Left ventricle myocardium inferior (tissue), 1 donor: ENCODE results near the gene PRC1. TPM values are rescaled to one million over a fixed set of nuclear protein-coding genes. Genes with fewer than 3 reads are reported as not detected.
A peak's percentile ranks its signal among the peaks of the same experiment; 100 is the strongest.
"Not testable (repeated sequence)": the region's sequence is repeated elsewhere in the genome, so short reads cannot be mapped to it uniquely, and the experiment has no call there.

Source experiments
- DNase-seq: peaks from one replicate; pipeline ENCODE4 v3.0.0-alpha.2; 2020
- H3K27ac ChIP-seq: fragments of 200-600 bp; replicated peaks from 2 replicates; pipeline ENCODE4 v1.8.0; 2021
- H3K27me3 ChIP-seq: fragments of 200-600 bp; 2 replicates; pipeline ENCODE4 v1.8.0; 2021; ENCODE audit warnings: low read depth
- H3K36me3 ChIP-seq: fragments of 200-600 bp; 2 replicates; pipeline ENCODE4 v1.8.0; 2021
- H3K4me1 ChIP-seq: fragments of 200-600 bp; 2 replicates; pipeline ENCODE4 v1.8.0; 2021
- H3K4me3 ChIP-seq: fragments of 200-600 bp; 2 replicates; pipeline ENCODE4 v1.8.0; 2021; ENCODE audit warnings: mild to moderate bottlenecking, moderate library complexity
- H3K9me3 ChIP-seq: fragments of 200-600 bp; replicated peaks from 2 replicates; pipeline ENCODE4 v1.8.0; 2021
- intact Hi-C: fragments of 100-400 bp; cut with micrococcal nuclease; formaldehyde crosslinking; loops from one replicate; pipeline ENCODE4 v1.11.0; 2022
- total RNA-seq: library from RNA; stranded (reverse); fragmentation: NEBNext Ultra II Directional; extraction: Animal tissue kit (Norgen Biotek cat#: 25700); gene quantifications from one replicate; pipeline ENCODE4 v1.2.1, GENCODE V29; 2021
- TF ChIP-seq, protein P1 (sequence below): fragments of 200-600 bp; IDR thresholded peaks from 2 replicates; pipeline ENCODE4 v1.8.0; 2021; ENCODE audit warnings: antibody characterized with exemption, mild to moderate bottlenecking, borderline replicate concordance
- donor health status: DM: no; HTN: yes; CAD: no; lungs with severe emphysema.

Gene PRC1
- total RNA-seq, 1 donor from 2014 or later, result 3.4 TPM

DNA sequence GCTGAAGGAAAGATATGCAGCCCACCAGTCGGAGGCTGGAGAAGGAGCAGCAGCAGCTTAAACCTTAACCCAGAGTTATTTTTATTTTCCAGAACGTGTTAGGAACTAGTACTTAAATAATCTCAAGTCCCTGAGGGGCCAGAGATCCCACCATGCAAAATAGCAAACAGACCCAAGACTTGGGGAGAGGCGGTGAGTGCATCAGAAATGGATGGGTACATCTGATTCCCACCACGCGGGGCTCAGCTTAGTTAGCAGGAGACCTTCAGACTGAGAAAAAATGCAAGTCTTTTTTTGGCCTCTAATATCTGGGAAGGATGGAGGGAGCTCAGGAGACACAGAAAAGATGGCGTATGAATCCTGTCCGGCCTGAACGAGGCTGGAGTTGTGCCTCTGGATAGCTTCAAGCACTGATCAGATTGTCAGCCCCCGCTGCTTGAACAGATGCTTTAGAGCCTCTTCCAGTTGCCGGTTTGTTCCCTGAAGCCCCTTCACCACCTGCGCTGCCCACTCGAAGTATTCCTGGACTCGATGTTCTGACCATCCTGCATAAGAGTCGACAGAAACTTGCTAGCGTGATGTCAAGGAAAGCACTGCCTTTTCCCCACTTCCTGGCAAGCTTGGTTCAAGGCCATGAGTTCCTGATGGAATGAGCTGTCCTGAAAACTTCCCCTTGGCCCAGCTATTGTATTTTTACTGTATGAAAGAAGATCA, 63.3 kb downstream of the PRC1 start:
- Histone ChIP-seq H3K4me3 (peak overlapping the region; percentile 79), H3K4me1 (peaks cover 60% of the 10 kb centered on the region), H3K27me3 (no peaks in the 10 kb centered on the region), H3K9me3 (no peaks in the 10 kb centered on the region), H3K27ac (peak overlapping the region; percentile 95), H3K36me3 (no peaks in the 10 kb centered on the region)
- intact Hi-C loops, result no loop called here
- TF ChIP-seq, protein P1, sequence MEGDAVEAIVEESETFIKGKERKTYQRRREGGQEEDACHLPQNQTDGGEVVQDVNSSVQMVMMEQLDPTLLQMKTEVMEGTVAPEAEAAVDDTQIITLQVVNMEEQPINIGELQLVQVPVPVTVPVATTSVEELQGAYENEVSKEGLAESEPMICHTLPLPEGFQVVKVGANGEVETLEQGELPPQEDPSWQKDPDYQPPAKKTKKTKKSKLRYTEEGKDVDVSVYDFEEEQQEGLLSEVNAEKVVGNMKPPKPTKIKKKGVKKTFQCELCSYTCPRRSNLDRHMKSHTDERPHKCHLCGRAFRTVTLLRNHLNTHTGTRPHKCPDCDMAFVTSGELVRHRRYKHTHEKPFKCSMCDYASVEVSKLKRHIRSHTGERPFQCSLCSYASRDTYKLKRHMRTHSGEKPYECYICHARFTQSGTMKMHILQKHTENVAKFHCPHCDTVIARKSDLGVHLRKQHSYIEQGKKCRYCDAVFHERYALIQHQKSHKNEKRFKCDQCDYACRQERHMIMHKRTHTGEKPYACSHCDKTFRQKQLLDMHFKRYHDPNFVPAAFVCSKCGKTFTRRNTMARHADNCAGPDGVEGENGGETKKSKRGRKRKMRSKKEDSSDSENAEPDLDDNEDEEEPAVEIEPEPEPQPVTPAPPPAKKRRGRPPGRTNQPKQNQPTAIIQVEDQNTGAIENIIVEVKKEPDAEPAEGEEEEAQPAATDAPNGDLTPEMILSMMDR, result no peak
- no peak for DNase-seq

DNA sequence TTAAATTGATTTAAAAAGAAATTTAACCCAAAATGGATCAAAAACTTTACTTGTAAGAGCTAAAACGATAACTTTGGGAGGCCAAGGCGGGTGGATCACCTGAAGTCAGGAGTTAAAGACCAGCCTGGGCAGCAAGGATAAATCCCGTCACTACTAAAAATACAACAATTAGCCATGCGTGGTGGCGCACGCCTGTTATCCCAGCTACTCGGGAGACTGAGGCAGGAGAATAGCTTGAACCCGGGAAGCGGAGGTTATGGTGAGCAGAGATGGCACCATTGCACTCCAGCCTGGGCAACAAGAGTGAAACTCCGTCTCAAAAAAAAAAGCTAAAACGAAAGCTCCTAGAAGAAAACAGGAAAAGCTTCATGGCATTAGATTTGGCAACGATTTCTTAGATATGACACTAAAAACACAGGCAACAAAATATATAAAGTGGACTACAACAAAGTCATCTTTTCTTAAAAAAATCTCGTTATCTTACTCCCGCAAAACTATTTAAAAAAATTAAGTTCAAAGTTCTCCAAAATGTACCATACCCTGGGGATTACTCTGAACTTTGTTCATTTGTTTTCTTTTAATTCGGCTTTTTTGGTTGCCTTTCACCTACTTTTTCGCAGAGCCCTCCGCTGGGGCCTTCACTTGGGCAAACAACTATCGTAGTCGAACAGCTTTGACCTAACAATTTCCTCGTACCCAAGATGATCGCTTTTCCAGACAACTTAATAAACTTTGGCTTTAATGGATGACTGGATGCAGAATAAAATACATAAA, 64.9 kb downstream of the PRC1 start:
- TF ChIP-seq, protein P1, result no peak
- H3K9me3 ChIP-seq, result no peaks in the 10 kb centered on the region
- no peaks in the 10 kb centered on the region for H3K36me3 ChIP-seq
- DNase-seq, result no peak
- H3K4me3 ChIP-seq, result peak overlapping the region; percentile 79
- peak overlapping the region; percentile 95 for H3K27ac ChIP-seq
- intact Hi-C loops, result no loop called here
- H3K4me1 ChIP-seq, result peaks cover 45% of the 10 kb centered on the region
- H3K27me3 ChIP-seq, result no peaks in the 10 kb centered on the region

- H3K36me3 ChIP-seq, DNase-seq, H3K27ac ChIP-seq, H3K4me3 ChIP-seq, H3K27me3 ChIP-seq, H3K9me3 ChIP-seq, intact Hi-C loops: not testable (repeated sequence)
- peaks cover 36% of the 10 kb centered on the region for H3K4me1 ChIP-seq
These were observed 66.2 kb downstream of the PRC1 start for GRCh38 chr15:90928106-90928505.

DNA sequence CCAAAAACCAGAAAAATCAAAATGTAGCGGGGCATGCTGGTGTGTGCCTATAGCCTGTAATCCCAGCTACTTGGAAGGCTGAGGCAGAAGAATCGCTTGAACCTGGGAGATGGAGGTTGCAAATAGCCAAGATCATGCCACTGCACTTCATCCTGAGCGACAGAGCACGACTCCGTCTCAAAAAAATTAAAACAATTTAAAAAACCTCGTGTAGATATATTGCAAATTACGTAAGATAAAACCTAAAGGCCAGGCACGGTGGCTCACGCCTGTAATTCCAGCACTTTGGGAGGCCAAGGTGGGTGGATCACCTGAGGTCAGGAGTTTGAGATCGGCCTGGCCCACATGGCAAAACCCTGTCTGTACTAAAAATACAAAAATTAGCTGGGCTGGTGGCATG, 67.6 kb downstream of the PRC1 start:
- peaks cover 24% of the 10 kb centered on the region for H3K4me1 ChIP-seq
- H3K27ac ChIP-seq, DNase-seq, intact Hi-C loops, H3K9me3 ChIP-seq, H3K36me3 ChIP-seq, H3K27me3 ChIP-seq, H3K4me3 ChIP-seq: not testable (repeated sequence)

DNA sequence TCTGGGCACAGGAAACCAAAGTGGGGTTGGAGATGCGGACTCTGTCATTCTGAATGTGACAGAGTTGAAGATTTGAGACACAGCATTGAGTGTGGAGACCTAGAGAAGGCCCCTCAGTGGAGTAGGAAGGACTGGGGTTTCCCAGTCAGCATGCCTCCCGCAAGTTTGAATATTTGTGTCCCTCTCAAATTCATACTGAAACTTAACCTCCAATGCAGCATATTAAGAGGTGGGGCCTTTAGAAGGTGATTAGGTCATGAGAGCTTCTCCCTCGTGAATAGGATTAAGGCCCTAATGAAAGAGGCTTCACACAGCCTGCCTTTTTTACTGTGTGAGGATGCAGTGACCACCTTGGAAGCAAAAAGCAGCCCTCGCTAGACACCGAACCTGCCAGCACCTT, 70.0 kb downstream of the PRC1 start:
- DNase-seq, result no peak
- TF ChIP-seq, protein P1, result no peak
- Histone ChIP-seq H3K4me3 (no peak overlapping the region), H3K27me3 (no peaks in the 10 kb centered on the region), H3K4me1 (peaks cover 19% of the 10 kb centered on the region), H3K9me3 (no peaks in the 10 kb centered on the region), H3K36me3 (peaks cover 25% of the 10 kb centered on the region), H3K27ac (no peak overlapping the region)
- intact Hi-C loops, result no loop called here

GRCh38 chr15:90922712-90923322, 71.5 kb downstream of the PRC1 start:
- H3K4me3 ChIP-seq, H3K27me3 ChIP-seq, H3K9me3 ChIP-seq, intact Hi-C loops, DNase-seq: not testable (repeated sequence)
- Histone ChIP-seq H3K4me1 (peaks cover 27% of the 10 kb centered on the region), H3K36me3 (peaks cover 41% of the 10 kb centered on the region), H3K27ac (peak overlapping the region; percentile 12)

DNA sequence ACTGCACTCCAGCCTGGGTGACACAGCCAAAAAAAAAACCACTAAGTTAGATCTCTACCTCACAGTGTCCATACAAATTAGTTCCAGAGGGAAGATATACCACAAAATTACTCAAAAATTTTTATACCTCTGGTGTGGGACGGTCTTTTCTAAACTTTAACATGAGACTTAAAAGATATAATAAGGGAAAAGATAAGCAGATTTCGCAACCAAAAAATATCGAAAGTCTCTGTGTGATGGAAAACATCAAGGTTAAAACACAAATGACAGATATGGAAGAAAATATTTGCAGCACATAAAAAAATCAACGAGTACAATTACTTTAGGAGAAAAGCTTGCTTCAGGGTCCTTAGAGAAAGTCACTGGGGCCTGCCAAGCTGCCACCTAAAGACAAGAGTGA, 72.4 kb downstream of the PRC1 start:
- H3K36me3 ChIP-seq, result peaks cover 50% of the 10 kb centered on the region
- TF ChIP-seq, protein P1, result no peak

More for the DNA sequence above, 72.4 kb downstream of the PRC1 start:
- intact Hi-C loops, result no loop called here
- no peak for DNase-seq
- Histone ChIP-seq H3K27ac (no peak overlapping the region), H3K4me1 (peaks cover 37% of the 10 kb centered on the region), H3K4me3 (no peak overlapping the region), H3K27me3 (no peaks in the 10 kb centered on the region), H3K9me3 (no peaks in the 10 kb centered on the region)
